GM18502 (cell line): Measurements from ENCODE around the gene EPGN.

ENCODE experiments used
- ATAC-seq: cut with Tn5 transposase; IDR thresholded peaks from one replicate; pipeline ENCODE4 v1.9.1; 2021; ENCODE audit warnings: mild to moderate bottlenecking; ENCODE audit not compliant: unreplicated experiment, poor library complexity

The EPGN gene, protein sequence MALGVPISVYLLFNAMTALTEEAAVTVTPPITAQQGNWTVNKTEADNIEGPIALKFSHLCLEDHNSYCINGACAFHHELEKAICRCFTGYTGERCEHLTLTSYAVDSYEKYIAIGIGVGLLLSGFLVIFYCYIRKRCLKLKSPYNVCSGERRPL

DNA sequence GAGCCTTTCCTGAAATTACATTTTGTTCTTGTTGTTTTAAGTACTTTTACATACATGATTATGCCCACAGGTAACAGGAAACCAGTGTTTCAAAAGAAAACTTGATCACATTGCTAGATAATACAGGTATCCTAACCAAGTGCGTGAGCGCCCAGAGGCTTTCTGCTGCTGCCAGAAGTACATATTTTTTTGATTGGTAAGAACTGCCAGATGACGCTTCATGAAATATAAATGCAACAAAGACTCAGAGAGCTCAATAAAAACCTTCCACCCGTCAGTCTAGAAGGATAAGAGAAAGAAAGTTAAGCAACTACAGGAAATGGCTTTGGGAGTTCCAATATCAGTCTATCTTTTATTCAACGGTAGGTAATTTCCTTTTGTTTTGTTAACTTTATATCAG, at the start of gene EPGN:
Gene EPGN, plus strand, starts transcription at position 256 of the 400 bp plus-strand sequence. Its CDS starts 64 bp downstream, at position 320.
- ATAC-seq: no peak

DNA sequence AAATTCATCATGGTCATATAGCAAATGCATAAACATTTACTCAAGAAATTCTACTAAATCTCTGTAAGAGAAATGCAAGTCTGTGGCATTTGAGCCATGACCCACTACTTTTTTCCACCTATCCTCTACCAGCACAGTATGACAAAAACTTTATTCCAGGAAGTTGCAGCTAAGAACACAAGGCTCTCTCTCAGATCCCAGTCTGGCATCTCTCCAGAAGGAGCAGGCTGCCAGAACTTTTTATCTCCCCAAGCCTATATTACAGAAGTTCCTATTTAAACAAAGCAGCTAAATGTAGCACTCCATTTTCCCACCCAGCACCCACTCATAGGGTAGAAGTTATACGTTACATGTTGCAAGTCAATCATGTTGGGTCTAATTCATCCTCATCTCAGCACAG, 49.3 kb upstream of the EPGN start:
- ATAC-seq: no peak

DNA sequence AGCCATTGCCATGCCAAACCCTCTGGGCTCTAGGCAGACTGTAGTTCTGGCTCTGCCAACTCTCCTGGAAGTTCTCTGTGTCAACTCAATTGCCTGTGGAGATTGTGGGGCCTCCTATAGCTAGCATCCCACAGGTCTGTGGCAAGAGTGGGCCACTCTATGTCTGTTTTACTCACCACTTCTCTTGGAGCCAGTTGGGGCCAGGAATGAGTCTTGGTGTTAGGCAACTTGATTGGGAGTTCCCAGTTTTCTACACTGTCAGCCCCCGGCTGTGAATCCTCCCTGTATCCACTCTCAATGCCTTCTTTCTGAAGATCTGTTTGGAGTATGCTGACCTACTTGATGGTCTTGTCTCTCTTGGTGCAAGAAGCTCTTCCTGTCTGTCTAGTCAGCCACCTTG, 48.2 kb upstream of the EPGN start:
- no peak for ATAC-seq

DNA sequence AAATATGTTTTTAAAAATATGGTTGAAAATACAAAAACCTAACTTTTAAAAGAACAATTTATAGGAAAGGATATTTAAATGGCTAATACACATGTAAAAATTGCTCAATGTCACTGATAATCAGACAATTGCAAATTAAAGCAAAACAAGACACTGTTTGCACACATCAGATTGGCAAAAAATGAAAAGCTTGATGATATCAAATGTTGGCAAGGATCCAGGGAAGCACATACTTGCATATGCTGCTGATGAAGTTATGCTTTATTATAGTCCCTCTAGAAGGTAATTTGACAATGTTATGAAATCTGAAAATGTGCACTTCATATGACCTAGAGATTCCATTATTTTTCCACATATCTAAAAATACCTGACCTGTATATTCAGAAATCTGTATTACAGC, 45.7 kb upstream of the EPGN start:
- no peak for ATAC-seq

DNA sequence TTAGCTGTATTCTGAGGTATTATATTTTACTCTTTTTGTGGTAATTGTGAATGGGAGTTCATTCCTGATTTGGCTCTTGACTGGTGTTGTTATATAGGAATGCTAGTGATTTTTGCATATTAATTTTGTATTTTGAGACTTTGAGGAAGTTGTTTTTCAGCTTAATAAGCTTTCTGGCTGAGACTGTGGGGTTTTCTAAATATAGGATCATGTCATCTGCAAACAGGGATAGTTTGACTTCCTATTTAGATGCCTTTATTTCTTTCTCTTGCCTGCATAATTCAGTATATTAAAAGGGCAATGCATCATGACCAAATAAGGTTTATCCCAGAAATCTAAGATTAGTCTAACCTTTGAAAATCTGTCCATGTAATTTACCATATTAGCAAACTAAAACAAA, 44.7 kb upstream of the EPGN start:
- no peak for ATAC-seq

DNA sequence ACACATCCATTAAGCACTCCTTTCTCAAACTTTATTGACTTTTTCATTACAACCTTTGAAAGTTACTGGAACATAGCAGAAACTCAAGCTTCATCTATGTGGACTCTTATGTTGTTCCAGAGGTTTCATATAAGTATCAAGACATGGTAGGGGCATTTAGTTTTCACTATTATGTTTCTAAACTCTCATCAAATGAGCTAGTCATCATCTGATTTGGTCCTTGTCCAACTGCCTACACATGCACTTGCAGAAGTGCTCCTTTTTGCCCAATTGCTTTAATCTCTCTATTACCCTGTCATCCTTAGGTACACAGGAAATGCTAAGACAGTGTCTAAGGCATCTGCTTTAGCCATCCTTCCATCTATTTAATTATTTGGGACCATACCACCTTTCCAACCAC, 42.2 kb upstream of the EPGN start:
- ATAC-seq: no peak

DNA sequence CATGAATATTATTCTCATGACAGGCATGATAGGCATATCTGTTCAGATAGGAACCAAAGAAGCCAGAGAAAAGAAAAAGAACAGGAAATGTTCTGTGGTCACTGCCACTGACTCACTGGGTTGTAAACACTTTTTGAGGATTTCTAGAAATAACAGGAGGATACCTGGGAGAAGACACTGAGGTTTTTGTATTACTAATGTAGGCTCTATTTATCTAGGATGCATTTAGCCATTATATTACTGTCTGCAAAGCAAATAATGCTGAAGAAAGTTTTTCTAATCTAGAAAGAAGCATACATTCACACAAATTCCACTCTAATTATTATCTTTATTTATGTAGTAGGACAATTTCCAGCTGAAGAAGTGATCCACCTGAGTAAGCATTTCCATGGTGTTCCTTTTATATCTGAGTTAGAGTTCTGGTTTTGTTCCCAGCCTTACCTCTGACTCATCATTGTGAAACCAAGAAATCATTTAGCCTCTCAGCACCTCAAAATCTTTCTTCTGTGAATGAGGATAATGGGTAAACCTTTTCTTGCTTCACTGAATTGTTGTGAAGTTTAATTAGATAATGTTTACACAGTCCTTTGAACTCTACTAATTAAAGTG, 40.2 kb upstream of the EPGN start:
- ATAC-seq: no peak

DNA sequence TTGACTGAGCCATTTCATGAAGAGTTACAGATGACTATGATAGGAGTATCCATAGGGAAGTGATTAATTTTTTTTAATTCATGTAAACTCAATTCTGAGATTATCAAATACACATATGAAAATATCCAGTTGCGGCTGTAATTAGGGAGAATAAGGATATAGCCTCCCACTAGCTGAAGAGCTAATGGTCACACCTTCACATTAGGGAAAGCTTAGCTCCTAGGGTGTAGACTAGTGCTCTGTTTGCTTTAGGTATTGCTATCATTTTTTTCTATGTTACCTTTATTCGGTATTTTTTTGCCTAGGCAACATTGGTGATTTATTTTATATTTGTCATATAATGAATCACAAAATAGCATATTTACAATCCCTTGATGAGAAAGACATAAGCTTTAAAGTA, 39.6 kb upstream of the EPGN start:
- ATAC-seq: no peak

DNA sequence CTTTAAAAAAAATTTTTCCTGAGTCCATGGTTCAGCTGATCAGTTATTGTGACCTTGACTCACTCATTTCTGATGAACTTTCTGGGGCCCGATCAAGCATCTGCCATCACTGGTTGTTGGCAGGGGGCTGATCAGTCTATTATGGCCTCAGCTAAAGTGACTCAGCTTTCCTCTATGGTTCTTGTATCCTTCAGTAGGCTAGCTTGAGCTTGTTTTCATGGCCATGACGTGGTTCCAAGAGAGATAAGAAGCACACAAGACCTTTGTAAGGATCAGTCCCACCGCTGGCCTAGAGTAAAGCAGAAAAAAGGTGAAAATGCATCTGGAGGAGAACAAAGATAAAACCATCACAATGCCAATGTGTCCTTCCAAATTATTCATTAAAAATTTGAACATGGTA, 29.8 kb upstream of the EPGN start:
- ATAC-seq: no peak

DNA sequence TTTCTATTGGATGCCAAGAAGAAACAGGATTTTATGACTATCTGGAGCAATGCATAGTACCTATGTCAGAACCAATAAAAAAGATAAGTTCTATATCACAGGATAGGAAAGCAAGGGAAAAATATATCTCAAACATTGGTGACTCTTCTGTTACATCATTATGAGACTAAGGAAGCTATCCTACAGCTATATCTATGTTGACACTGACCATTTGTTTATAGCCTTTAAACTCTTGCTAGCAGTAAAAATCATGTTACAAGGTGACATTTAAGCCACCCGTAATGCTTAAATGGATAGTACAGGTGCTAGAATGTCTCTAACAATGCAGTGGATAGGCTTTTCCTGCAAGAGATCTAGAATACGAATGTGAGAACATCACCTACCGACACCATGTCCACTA, 28.6 kb upstream of the EPGN start:
- ATAC-seq: no peak

DNA sequence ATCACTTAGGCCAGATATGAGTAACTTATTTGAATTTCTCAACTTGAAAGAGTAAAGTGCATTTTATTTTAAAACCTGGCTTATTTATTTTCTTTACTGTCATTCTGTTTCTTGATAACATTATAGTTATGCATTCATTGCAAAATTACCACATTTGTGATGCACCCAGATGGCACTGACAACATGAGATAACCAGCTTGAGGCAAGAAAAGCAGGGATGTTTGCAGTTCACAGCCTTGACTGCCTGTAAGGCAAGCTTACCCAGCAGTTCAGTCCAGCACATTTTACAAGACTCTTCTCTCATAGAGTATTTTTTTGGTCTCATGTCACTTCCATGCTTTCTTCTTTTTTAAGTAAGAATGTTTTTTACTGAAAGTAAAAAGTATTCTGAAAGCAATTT, 25.3 kb upstream of the EPGN start:
- no peak for ATAC-seq

DNA sequence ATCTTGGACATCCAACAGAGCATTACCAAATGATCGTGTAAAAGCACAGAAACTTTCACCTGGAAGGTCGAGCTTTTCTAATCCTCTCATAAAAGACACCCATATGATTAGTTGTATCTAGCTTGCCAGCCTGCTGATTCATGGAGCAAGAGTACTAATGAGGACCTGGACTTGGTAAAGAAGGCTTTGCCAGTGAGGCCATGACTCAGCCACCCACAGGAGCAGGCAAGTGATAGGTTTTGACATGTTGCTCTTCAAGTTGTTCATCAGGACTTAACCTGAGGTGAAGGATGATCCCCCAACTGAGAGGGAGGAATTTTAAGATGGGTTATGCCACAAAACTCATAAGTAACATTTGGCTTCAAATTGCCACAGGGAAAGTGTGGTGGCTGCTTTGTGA, 24.7 kb upstream of the EPGN start:
- ATAC-seq: no peak

DNA sequence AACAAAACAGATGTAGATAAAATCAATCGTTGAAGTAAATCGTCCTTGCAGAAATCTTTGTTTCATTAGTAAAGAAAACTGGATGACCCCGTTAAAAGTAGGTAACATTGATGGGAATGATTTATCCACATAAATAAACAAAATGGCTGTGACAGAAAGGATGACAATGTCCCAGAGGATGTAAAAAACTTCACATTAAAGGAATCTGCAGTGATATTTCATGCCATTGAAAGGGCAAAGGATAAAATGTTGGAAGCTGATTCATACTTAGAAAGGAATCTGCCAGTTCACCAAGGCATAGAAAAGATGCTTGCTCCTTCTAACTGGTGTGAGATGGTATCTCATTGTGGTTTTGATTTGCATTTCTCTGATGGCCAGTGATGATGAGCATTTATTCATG, 24.2 kb upstream of the EPGN start:
- ATAC-seq: no peak

DNA sequence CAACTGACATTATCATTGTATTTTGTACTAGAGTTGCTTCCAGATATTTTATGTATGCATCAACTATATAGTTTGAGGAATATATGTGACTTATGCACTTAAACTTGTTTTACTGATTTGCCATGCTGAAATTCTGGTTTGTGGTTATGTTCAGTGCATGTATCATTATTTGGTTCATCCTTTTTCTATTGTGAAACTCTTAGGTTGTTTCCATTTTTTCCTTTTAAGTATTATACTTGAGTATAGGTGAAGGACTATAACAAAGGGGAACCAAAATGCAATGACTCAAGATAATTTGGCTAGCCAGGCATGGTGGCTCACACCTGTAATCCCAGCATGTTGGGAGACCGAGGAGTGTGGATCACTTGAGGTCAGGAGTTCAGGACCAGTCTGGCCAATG, 21.1 kb upstream of the EPGN start:
- no peak for ATAC-seq

DNA sequence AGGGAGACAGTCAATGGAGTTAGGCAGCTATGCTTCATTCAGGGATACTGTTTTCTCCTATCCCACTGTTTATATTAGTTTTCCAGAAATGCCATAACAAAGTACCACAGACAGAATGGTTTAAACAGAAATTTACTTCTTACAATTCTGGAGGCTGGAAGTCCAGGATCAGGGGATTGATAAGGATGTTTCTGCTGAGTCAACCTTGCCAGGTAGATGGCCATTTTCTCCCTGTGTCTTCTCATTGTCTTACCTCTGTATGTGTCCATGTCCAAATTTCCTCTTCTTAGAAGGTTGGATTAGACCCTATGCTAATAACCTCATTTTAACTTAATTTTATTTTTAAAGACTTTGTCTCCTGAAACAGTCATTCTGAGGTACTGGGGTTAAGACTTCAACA, 20.5 kb upstream of the EPGN start:
- ATAC-seq: no peak

DNA sequence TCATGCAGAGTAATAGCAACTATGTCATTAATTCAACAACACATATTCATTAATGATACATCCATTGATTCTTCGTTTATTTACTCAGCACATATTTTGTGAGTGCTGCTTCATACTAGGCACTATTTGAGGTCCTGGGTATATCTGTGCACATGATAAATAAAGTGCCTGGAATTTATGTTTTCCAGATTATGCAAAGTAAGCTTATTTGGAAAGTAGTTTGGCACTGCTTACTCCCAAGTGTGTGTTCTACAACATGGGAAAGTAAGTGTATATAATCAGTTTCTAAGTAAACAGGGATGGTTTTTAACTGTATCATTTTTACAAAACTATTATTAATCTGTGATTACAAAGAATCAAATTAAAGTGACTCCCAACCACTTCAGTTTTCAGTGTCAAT, 16.8 kb upstream of the EPGN start:
- ATAC-seq: no peak

DNA sequence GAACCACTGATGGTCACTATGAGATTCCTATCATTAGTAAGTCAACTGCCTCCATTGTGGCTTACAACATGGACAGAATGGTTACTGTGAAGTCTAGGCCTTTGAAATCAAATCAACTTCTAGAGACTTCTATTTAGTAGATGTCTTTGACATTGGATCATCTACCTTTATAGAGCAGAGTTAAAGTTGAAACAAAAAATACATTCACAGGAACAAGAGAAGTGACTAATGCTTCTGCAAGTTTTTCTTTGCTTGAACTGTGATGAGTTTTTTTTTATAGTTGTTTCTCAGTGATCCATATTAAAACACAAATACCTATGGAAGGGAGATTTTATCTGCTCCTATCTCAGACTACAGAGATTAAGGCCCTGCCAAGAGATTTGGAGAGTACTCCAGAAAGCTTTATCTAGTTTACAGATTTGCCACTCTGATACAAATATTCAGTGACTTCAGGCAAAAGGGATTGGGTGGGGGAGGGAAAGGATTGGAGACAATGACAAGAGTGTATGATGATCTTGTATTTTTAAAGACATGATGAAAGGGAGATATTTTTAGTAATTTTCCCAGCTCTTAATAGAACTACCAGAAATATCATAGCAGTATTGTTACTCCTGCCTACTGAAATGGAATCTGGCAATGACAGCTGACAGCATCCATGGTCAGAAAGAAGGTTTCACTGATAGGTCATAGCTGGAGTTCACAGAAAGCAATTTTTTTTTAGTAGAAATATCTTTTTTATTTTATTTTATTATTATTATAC, 16.0 kb upstream of the EPGN start:
- no peak for ATAC-seq

DNA sequence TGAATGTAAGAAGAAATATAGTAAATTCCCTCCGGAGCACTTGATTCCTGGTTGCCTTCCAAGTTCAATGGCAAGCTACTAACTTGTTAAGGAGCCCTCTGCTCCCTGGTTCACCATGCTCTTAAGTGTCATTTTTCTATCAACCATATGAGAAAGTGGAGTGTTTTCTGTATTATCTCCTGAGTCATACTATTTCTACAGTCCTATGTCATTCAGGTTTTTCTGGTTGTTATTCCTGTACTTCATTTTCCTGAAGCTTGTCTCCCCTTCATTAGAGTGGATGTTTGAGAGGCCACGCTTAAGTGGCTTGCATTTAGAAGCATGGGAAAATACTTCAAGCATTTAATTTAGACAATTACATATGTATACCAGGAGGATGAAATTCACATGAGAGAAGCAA, 14.7 kb upstream of the EPGN start:
- no peak for ATAC-seq

DNA sequence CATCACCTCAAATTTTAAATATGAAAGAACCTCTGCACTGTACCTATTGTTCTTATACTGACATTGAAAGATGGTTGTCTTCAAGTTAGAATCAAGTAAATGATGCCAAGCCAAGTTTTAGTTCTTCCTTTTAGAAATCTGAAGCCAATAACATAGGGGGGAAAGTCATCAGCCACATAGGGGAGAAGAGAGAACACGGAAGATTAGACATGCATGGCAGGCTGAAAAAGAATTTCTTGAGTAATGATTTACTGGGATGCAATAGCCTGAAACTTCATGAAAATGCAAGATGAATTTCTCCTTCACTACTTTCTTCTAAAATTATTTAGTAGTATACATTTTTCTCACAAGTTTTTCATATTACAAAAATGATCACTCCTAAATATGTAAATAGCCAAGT, 13.6 kb upstream of the EPGN start:
- ATAC-seq: no peak

DNA sequence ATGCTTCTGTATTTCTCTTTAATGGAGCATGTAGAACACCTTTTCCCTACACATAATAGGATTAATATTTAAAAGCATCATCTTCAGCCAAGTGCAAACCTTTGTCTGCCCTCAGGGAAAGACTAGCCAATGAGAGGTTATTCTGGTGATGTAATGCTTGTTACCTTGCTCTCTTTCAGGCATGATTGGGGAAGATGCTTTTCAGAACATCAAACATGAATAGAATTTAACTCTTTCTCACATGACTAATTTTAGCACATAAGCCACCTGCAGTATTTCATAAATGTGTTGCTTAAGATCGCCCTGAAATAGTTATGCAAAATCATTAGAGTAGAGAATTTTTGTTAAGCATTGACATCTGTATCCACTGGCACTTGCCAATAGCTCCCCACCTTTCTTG, 10.7 kb upstream of the EPGN start:
- ATAC-seq: no peak

DNA sequence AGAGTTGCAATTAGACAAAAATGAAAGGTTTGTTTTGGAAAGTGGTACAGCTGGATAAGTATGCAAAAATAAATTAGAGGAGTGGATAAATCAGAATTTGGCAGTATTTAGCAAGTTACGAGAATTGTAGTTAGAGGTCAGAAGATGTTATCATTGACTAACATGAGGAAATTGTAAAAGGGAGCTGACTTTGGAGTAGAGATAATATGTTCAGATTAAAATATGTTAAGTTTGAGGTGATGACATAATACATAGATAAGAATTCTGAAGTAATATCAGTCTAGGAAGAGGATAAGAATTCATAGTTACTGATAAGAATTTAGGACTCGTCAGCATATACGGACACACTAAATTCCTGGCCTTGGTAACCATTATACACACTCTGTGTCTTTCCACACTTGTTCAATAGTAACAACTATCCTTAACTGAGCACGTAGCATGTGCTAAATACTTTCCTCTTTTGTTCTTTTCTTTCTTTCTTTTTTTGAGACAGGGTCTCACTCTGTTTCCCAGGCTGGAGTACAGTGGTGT, 4.1 kb upstream of the EPGN start:
- ATAC-seq: no peak

DNA sequence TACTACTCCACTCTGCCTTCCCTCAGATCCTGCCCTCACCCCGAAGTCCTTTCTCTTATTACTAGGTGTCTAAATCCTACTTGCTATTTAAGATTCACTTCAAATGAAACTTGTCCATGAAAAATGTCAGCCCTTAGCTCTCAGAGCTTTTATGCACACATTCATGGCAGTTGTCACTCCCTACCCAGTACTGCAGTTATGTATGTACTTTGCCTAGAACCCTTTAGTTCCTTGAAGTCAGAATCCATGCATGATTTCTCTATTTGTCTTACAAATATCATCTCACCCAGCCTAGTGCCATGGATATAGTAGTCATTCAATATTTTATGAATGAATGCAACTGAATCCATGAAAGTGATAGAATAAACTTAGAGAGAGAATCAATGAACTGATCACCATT, 3.3 kb upstream of the EPGN start:
- ATAC-seq: no peak
